Measurements from ENCODE around the gene SUSD3. TPM values are rescaled to one million over a fixed set of nuclear protein-coding genes. Genes with fewer than 3 reads are reported as not detected.
A peak's percentile ranks its signal among the peaks of the same experiment; 100 is the strongest.

The SUSD3 gene
- total and polyA plus RNA-seq, 2 donors (not counting 1 experiment from before 2014, with no cell fraction given) = 0.17 to 4.6 TPM

DNA sequence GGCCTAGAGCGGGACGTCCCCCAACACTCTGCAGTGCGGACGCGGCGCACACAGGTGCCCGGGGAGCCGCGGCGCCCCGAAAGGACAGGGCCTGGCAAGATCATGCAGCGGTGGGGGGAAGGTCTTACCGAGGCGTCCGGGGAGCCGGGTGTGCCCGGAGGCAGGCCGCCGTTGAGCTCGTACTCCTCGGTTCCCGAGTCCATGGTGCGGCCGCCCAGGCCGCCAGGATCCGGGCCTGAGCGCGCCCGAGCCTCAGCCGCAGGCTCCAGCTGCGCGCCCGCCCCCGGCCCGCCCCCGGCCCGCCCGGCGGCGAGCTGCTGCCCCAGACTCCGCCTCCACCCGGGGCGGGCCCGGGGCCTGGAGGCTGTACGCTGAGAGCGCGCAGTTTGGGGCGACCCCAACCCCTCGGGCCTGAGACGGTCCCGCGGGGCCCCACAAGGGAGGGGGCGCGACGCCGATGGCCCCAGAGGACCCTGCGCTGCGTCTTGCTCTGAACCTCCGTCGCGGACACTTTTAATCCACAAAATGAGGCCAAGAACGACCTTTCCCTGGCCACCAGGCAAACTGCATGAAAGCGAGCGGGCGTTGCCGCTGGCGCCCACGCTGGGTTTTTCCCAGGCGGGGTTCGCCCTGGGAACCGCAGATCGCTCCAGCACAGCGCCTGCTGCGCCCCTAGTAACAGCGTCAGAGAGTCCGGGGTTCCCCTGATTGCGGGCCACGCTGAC lies 75.7 kb downstream of the SUSD3 start, which contains the start of gene NINJ1:
Gene NINJ1 (minus strand): TSS at position 237 of the 725 bp plus-strand sequence. CDS start 34 bp downstream, at position 203.
- Histone ChIP-seq H3K9ac (ENCODE audit: insufficient read depth, low read length) (peak within 1 kb of the TSS; percentile 92), H2AFZ (ENCODE audit: low read length) (peak within 1 kb of the TSS; percentile 89), H3K27me3 (ENCODE audit: control insufficient read depth, insufficient read depth, low read length) (no peaks in the 10 kb centered on the region), H3K4me2 (ENCODE audit: extremely low read depth, insufficient read depth, low read length) (peak within 1 kb of the TSS; percentile 98), H3K27ac (ENCODE audit: insufficient read depth, low read length) (peak within 1 kb of the TSS; percentile 88), H3K79me2 (ENCODE audit: control insufficient read depth, insufficient read depth, low read length) (peaks cover 2% of the 10 kb centered on the region), H3K9me3 (ENCODE audit: control insufficient read depth, insufficient read depth, low read depth, low read length) (no peaks in the 10 kb centered on the region), H3K4me1 (ENCODE audit: control insufficient read depth, extremely low read depth, insufficient read depth, low read length) (peaks cover 17% of the 10 kb centered on the region), H3K4me3 (replicated peaks in 1 of 4; ENCODE audit: control extremely low read depth in 1 of 4, insufficient read depth in 1 of 4, low read depth in 3 of 4, low read length in 4 of 4) (peak within 1 kb of the TSS; percentile 57 to 83 (median 77)), H3K36me3 (ENCODE audit: control insufficient read depth, insufficient read depth, low read length) (no peaks in the 10 kb centered on the region), H4K20me1 (ENCODE audit: control insufficient read depth, extremely low read depth, insufficient read depth, low read length) (no peaks in the 10 kb centered on the region)
- no peak for TF ChIP-seq EZH2 (IDR thresholded peaks at IDR 0.05; ENCODE audit: low read length, missing control alignments)
- TF ChIP-seq, protein P1, sequence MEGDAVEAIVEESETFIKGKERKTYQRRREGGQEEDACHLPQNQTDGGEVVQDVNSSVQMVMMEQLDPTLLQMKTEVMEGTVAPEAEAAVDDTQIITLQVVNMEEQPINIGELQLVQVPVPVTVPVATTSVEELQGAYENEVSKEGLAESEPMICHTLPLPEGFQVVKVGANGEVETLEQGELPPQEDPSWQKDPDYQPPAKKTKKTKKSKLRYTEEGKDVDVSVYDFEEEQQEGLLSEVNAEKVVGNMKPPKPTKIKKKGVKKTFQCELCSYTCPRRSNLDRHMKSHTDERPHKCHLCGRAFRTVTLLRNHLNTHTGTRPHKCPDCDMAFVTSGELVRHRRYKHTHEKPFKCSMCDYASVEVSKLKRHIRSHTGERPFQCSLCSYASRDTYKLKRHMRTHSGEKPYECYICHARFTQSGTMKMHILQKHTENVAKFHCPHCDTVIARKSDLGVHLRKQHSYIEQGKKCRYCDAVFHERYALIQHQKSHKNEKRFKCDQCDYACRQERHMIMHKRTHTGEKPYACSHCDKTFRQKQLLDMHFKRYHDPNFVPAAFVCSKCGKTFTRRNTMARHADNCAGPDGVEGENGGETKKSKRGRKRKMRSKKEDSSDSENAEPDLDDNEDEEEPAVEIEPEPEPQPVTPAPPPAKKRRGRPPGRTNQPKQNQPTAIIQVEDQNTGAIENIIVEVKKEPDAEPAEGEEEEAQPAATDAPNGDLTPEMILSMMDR (conservative IDR thresholded peaks at IDR 0.05 in 1 of 2, IDR thresholded peaks at IDR 0.05 in 1 of 2; ENCODE audit: low read depth in 1 of 2, low read length in 2 of 2) = no peak
- peak; percentile 59 to 63 for DNase-seq (ENCODE audit: low read depth in 2 of 2)

Other genes with a start within 250 kb of the SUSD3 start
- 13.1 and 15.4 TPM in 2 replicates for gene ZNF484, start 180.7 kb upstream of the SUSD3 start, total RNA-seq
- gene ZNF484, start 180.7 kb upstream of the SUSD3 start, polyA plus RNA-seq = 3.8 and 5.7 TPM in 2 replicates
- gene FGD3, start 111.2 kb upstream of the SUSD3 start, total RNA-seq = under 0.01 TPM in 1 of 2 replicates, not detected in the other
- gene FGD3, start 111.2 kb upstream of the SUSD3 start, polyA plus RNA-seq = not detected in 2 replicates
- 72.7 and 91.0 TPM in 2 replicates for gene CARD19, start 37.5 kb downstream of the SUSD3 start, total RNA-seq
- gene CARD19, start 37.5 kb downstream of the SUSD3 start, polyA plus RNA-seq = 30.2 and 40.0 TPM in 2 replicates
- 56.2 and 59.9 TPM in 2 replicates for gene NINJ1, start 75.5 kb downstream of the SUSD3 start, total RNA-seq
- gene NINJ1, start 75.5 kb downstream of the SUSD3 start, polyA plus RNA-seq = 7.2 and 19.5 TPM in 2 replicates
- gene WNK2, start 125.4 kb downstream of the SUSD3 start, total RNA-seq = under 0.01 TPM in 1 of 2 replicates, not detected in the other
- not detected in 2 replicates for gene WNK2, start 125.4 kb downstream of the SUSD3 start, polyA plus RNA-seq